GM12873 (cell line): ENCODE data around the gene PRPF6.

Source experiments
- TF ChIP-seq, protein P1 (sequence below): IDR thresholded peaks from 2 replicates; pipeline ENCODE4 v1.5.1; 2012; ENCODE audit warnings: low read depth, mild to moderate bottlenecking, moderate library complexity, low read length, control low read depth; ENCODE audit not compliant: insufficient read depth; ENCODE audit errors: missing control alignments

PRPF6 gene

DNA sequence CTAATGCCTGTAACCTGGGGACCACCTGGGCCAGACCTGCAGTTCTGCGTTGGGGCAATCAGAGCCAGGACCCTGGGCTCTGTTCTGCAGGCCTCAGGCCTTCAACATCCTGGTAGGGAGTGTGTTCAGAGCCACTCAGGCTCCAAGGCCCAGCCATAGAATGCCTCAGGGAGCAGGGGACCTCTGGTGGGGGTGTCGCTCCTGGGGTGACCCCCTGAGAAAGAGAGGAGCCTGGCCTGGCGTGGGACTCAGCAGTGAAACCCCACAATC, 37.2 kb upstream of the PRPF6 start:
- TF ChIP-seq, protein P1, sequence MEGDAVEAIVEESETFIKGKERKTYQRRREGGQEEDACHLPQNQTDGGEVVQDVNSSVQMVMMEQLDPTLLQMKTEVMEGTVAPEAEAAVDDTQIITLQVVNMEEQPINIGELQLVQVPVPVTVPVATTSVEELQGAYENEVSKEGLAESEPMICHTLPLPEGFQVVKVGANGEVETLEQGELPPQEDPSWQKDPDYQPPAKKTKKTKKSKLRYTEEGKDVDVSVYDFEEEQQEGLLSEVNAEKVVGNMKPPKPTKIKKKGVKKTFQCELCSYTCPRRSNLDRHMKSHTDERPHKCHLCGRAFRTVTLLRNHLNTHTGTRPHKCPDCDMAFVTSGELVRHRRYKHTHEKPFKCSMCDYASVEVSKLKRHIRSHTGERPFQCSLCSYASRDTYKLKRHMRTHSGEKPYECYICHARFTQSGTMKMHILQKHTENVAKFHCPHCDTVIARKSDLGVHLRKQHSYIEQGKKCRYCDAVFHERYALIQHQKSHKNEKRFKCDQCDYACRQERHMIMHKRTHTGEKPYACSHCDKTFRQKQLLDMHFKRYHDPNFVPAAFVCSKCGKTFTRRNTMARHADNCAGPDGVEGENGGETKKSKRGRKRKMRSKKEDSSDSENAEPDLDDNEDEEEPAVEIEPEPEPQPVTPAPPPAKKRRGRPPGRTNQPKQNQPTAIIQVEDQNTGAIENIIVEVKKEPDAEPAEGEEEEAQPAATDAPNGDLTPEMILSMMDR, result no peak

DNA sequence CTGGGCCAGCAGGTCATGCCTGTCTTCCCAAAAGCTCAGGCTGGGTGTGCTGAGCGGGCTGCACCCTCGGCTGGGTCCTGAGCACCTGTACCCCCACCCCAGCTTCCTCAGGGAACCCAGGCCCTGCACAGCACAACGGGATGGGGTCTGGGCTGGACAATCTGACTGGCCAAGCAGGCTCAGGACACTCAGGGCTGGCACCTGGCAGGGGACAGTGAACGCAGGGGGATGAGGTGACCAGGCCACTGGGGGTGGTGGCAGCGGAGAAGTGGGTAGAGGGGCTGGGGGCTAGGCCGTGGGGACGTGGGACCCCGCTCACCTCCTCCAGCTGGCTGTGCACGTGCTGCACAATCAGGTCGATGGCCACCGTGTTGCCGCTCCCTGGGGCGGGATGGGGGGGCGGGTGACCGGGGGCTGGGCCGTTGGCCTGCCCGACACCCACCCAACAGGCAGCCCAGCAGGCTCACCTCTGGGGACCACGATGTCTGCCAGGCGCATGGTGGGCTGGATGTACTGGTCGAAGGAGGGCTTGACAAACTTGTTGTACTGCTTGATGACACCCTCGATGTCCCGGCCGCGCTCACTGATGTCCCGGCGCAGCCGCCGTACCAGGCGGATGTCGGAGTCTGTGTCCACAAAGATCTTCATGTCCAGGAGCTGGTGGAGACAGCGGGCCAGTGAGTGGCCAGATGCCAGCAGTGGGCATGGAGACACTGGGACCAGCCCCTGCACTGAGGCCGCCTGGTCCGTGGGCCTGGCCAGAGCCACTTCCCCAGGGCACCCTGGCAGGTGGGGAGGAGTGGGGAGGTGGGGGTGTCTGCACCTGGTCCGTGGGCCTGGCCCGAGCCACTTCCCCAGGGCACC, 36.6 kb upstream of the PRPF6 start:
- TF ChIP-seq, protein P1, result no peak

DNA sequence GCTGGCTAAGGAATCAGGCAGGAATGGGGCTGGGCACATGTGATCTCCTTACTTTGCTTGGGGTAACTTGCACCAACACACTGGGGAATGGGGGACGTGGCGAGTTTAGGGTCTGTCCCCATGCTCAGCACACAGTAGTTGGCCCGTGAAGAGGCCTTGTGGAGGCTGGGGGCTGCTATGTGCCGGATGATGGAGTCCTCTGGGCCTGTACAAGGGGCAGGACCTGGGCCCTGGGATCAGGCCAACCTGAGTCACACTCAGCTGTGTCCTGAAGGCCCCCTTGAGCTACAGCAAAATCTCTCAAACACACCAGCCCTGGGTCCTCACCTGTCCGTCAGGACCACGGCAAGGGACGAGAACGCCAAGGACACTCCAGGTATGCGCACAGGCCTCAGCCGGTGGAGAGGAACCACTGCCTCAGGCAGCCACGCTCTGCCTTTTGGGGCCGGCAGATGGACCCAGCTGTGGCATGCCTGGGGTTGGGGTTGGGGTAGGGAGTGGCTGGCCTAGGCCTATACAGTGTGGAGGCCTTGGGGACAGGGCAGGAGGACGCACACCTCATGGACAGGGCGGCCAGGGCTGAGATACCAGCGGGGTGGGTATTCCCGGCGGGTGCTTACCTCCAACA, 35.8 kb upstream of the PRPF6 start:
- TF ChIP-seq, protein P1, result no peak

DNA sequence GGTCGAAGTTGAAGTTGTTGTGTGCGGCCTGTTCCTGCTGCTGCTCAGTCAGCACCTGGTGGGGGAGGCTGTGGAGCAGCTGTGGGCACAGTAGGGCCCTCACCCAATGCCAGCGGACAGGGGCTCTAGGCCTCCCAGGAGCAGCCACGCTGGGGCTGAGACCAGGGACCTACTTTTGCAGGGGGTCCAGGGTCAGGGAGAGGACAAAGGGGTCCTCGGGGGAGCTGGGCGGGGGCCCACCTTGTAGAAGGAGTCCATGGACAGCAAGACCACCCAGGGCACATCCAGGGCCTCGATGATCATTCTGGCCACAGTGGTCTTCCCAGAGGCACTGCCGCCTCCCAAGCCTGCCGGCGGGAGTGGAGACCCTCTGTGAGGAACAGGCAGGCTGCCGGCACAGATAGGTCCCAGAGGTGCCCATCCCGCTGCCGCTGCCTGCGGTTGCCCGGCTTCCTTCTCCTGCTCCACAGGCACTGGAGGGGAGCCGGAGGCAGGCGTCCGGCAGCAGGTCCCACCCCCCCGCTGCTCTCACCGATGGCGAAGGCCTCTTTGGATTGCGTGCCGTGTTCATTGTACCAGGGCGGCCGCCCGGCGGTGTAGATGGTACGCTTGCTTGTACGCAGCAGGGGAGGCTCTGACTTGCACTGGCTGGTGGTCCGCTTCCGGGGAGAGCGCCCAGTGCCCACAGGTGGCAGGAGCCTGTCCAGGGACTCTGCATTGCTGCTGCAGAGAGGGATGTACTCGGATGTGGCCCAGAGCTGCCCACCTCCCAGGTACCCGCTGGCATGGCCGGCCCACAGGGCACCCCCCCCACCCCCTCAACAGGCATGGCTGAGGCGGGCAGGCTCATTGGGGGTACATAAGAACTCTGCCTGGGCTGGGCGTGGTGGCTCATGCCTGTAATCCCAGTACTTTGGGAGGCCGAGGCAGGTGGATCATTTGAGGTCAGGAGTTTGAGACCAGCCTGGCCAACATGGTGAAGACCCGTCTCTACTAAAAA, 34.7 kb upstream of the PRPF6 start:
- TF ChIP-seq, protein P1, result no peak

DNA sequence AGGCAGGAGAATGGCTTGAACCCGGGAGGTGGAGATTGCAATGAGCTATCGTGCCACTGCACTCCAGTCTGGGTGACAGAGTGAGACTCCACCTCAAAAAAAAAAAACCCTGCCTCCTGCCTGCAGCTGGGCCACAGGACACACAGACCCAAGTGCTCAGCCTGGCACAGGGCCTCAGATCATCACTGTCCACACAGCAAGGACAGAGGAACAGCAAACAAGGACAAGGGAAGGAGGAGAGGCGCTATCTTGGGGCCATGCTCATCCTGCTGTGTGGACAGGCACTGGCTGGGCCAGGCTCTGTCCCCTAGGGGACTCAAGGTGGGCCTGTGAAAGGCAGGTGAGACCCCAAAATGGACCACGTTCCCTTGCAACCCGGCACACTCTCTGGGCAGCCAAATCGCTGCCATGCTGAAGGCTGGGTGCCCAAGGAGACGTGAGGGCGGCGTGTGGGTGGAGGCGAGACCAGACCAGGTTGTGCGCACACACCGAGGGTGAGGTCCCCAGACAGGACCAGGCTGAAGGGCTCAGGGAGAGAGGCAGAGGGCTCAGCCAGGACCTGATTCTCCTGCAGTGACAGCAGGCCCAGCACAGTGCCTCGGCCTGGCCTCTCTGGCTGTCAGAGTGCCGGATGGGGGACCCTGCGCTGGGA, 33.8 kb upstream of the PRPF6 start:
- TF ChIP-seq, protein P1, result no peak

DNA sequence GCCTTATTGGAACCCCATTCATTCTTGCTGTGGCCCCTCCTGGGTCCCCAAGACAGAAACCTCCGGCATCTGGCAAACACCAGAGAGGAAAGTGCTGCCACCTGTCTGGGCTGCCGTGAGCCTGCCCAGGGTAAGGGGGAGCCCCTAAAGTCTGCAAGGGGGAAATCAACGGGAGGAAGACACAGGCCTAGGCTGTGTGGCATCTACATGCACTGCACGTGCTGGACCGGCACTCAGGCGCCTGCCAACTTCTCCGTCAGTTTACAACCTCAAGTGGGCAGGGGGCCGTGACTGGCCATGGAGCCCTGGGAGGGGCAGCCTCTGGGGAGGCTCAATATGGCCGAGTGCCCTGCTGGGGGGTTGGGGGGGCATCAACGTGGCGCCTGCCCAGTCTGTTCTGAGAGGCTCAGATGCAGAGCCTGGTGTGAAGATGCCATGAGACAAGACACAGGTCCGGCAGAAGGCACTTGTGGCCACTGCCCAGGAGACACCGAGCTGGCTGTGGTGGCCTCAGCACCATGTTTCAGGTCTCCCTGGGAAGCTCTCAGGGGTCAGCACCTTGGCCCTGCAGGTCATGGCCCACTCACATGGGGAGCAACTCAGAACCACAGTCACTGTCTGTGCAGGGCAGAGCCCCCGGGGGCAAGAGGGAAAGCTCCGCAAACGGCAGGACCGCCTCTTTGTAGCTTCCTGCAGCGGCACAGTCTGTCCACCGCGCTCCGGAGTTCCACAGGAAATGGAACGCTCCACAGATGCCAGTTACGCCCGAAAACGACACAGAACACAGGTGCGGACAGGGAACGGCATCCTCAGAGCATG, 33.1 kb upstream of the PRPF6 start:
- TF ChIP-seq, protein P1, result no peak
